NK-92 treated with Interleukin-12 subunit alpha and Interleukin-12 subunit beta, amount 100 ng/mL, for 24 hours (cell line): ENCODE data around the gene PROB1.
"Not testable (repeated sequence)": the region's sequence is repeated elsewhere in the genome, so short reads cannot be mapped to it uniquely, and the experiment has no call there.

Experiments used
- DNase-seq: peaks from one replicate; lab custom pipeline; 2025; lab: John Stamatoyannopoulos, UW

The PROB1 gene

DNA sequence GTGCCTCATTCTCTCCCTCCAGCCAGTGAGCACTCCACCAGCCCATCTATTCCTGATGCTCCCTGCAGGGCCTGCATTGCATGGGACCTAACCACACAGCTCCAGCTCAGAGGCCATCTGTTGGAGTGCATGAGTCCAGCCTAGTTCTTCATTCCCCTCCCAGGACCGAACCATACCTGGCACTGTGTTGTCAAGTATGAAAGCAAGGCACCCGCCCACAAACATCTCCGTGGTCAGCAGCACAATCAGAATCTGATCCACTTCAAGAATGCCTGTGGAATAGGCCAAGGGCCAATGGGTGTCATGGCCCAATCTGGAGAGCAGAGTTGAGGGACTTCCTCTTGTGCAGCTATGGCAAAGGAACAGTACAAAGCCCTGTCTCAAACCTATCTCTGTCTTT lies 17.7 kb downstream of the PROB1 start:
- DNase-seq: no peak

DNA sequence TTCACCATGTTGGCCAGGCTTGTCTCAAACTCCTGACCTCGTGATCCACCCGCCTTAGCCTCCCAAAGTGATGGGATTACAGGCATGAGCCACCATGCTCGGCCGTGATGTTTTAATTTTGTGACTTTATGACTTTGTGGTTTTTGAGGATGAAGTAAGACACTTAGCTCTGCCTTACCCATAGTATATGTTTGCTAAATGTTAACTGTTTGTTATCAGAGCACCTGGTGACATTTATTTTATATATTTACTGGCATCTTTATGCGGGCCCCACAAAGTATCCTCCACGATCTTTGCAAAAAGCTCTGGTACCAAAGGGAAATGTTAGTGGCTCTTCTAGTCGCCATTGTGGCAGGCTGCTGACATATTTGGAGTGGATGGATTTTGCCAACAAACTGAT lies 18.5 kb downstream of the PROB1 start:
- DNase-seq: no peak

DNA sequence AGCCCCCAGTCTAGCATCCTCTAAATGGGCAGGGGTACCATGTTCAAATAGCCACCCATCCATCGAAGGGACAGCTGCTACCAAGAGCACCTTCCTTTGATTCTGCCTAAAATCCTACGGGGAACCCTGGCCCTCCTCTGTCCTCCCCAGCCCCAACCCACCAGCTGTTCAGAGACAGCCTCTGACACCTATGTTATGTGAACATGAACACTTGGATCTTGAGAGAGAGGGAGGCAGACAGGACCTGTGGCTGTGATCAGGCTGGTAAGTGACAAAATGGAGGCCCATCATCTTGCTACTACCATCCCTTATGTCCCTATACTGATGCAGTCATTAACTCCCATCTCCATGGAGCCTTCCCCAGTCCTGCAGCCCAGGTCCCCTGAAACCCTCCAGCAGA lies 20.0 kb downstream of the PROB1 start:
- DNase-seq: no peak

DNA sequence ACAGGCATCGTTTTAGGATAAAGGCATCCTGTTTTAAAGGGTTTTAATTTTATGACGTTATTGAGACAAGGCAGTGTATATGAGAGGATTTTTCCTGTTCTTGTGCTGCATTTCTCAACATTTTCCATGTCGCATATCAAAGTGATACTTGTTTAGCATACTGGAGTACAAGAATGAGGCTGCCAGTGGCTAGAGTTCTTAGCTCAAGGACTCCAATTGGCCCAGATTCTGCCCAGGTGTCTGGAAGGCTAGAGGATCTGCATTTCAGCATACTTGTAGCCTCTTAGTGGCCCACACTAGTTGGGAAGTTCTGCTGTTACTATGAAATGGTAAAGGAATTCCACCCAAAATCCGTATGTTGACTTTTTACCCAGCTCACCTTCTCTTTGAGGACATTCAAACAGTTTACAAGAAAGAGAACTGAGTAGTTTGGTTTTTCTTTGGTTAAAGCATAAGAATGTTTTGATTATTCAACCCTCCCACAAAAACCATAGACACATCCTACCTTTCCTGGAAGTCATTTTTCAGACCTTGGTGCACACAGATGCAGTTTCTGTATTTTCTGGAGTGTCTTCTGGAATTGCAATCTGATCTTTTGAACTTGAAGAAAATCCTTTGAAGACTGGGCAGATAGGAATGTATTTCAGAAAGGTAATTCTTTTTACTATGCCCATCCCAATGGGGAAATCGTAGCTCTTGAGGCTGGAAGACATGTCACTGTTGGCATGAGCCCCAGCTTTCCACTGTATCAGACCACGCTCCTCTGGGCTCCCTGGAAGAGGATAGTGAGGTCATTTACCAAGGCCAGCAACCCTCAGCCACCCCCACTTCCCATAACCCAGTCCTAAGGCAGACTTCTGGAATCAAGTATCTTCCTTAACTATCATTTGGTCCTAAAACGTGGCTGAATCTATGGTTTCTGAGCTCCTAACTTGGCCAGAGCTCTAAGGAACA lies 23.1 kb downstream of the PROB1 start:
- DNase-seq: no peak

DNA sequence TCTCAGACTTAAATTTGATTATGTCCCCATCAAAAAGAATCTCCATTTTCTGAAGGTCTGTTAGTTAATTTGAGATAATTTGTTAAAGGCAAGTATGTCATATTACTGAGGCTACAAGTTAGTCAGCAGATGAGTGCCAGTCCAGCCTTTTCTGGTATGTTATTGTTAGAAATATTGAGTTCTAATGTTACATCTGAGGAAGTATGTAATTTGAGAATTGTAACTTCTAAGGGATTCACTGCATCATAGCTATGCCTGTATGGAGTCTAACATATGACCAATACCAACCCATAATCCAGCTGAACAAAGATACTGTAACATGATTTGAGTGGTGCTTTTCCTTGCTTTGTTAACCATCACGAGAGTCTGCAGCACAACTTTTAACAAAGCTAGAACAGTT lies 25.7 kb downstream of the PROB1 start:
- no peak for DNase-seq

DNA sequence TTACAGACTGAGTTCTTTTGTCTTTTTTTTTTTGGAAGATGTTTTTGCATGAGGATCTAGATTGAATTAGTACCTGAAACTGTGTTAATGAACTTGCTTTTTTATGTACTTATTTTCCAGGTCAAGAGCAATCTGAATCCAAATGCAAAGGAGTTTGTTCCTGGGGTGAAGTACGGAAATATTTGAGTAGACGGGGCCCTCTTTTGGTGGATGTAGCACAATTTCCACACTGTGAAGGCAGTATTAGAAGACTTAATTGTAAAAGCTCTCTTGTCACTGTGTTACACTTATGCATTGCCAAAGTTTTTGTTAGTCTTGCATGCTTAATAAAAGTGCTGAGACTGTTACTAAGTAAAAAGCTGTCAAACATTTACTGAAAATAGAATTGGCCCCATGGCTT lies 26.3 kb downstream of the PROB1 start:
- no peak for DNase-seq

DNA sequence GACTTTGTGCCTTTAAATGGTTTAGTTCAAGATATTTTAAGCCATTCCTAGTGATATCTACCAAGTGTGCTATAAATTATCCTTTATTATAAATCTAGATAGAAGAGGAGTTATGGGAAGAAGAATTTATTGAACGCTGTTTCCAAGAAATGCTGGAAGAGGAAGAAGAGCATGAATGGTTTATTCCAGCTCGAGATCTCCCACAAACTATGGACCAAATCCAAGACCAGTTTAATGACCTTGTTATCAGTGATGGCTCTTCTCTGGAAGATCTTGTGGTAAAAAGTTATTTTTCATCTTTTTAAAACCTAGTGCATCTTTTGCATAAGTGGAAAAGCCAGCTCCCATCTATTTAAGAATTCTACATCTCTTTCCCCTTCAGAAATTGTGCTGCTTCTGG lies 30.4 kb downstream of the PROB1 start:
- DNase-seq: no peak

DNA sequence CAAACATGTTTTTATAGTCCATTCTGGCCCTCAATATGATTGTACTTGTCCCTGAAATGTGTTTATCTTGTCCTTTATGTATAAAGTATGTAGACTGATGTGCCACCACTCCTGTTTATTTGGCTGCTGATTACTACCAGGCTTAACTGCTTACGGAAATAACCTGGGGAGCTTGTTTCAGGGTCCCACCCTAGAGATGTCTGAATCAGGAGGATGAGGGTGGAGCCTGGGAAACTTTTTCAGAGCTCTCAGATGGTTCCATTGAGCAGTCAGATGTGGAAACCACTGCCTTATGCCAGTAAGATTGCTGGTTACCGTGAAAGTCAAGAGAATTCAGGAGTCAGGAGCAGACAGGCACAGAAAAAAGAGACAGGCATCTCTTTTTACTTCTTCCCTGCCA lies 31.0 kb downstream of the PROB1 start:
- no peak for DNase-seq

DNA sequence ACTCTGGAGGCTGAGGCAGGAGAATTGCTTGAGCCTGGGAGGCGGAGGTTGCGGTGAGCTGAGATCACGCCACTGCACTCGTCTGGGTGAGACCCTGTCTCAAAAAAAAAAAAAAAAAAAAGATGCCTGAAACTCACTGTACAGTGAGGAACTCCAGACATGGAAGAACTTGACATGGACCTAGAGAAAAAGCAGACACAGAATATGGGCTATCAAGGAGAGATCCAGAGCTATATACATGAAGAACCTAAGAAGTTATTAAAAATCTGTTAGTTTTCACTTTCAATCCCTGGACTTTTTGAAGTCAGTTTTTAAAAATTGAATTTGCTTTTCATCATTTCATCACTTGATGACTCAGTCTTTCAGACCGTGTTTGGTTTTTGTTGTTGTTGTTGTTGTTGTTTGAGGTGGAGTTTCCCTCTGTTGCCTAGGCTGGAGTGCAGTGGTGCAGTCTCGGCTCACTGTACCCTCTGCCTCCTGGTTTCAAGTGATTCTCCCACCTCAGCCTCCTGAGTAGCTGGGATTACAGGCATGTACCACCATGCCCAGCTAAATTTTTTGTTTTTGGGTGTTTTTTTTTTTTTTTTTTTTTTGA lies 33.0 kb downstream of the PROB1 start:
- no peak for DNase-seq

DNA sequence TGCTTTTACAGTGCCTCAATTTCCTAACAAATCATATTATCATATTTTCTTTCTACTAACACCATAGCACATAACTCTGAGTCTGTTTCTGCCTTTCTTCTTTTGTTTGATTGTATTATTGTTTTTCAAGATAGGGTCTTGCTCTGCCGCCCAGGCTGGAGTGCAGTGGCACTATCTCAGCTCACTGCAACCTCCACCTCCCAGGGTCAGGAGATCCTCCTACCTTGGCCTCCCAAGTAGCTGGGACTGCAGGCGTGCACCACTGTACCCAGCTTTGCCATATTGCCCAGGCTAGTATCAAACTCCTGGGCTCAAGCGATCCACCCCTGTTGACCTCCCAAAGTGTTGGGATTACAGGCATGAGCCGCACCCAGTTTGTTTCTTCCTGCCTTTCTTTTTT lies 34.5 kb downstream of the PROB1 start:
- DNase-seq: no peak

DNA sequence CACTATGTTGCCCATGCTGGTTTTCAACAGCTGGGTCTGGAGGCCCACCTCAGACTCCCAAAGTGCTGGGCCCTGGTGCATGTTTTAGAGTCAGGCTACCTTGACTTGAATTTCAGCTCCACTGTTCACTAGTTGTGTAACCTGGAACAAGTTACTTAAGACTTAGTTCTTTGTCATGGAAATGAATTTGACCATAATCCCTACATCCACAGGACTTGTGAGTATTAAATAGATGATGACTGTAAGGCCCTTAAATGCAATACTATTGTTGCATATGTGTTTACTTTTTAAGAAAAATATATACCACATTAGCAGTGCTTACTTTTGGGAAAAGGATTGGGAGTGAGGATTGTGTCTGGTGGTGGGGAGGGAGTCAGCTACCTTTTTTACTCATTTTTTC lies 36.8 kb downstream of the PROB1 start:
- DNase-seq: no peak

DNA sequence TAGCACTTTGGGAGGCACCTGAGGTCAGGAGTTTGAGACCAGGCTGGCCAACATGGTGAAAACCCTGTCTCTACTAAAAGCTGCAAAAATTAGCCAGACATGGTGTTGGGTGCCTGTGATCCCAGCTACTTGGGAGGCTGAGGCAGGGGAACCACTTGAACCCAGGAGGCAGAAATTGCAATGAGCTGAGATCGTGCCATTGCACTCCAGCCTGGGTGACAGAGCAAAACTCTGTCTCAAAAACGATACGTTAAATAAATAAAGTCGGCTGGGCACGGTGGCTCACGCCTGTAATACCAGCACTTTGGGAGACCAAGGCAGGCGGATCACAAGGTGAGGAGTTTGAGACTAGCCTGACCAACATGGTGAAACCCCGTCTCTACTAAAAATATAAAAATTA lies 39.0 kb downstream of the PROB1 start:
- not testable (repeated sequence) for DNase-seq

DNA sequence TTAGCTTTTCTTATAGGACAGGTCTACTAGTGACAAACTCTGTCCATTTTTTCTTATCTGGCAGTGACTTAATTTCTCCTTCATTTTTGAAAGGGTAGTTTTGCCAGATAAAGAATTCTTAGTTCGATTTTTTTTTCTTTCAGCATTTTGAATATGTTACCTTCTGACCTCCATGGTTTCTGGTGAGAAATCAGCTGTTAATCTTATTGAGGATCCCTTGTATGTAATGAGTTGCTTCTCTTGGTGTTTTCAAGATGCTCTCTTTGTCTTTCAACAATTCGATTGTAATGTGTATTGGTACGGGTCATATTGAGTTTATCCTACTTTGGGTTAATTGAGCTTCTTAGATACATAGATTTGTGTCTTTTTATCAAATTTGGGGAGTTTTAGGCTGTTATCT lies 40.7 kb downstream of the PROB1 start:
- no peak for DNase-seq

DNA sequence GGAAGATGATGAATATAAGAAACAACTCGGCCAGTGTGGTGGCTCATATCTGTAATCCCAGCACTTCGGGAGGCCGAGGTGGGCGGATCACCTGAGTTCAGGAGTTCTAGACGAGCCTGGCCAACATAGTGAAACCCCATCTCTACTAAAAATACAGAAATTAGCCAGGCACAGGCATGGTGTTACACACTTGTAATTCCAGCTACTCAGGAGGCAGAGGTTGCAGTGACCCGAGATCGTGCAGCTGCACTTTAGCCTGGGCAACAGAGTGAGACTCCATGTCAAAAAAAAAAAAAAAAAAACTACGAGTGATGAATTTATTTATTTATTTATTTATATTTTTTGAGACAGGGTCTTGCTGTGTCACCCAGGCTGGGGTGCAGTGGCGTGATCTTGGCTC lies 47.0 kb downstream of the PROB1 start:
- not testable (repeated sequence) for DNase-seq

DNA sequence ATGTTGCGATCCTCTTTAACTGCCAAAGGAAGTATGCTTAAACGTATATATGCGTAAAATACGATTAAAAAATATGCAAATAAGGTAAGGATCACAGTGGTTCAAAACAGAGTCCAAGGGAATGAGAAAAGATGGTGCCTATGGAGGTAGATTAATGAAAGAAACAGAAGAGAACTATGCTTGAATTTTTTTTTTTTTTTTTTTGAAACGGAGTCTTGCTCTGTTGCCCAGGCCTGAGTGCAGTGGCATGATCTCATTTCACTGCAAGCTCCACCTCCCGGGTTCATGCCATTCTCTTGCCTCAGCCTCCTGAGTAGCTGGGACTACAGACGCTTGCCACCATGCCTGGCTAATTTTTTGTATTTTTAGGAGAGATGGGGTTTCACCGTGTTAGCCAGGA lies 49.5 kb downstream of the PROB1 start:
- DNase-seq: not testable (repeated sequence)

DNA sequence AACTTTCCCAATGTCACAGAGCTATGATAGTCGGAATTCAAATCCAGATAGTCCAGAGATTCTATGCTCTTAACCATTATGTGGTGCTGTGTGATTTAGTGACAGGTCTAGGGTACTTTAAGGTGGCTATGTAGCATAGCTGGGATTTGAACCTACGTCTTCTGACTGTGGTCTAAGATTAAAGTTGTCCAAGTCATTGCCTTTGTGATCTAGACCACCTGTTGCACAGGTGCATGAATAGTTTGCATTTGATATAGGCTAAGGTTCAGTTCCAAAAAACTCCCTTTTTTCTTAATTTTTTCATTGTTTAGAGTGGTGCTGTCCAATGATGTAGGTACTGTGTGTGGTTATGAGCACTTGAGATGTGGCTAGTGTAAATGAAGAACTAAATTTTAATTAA lies 50.7 kb downstream of the PROB1 start:
- DNase-seq: no peak

DNA sequence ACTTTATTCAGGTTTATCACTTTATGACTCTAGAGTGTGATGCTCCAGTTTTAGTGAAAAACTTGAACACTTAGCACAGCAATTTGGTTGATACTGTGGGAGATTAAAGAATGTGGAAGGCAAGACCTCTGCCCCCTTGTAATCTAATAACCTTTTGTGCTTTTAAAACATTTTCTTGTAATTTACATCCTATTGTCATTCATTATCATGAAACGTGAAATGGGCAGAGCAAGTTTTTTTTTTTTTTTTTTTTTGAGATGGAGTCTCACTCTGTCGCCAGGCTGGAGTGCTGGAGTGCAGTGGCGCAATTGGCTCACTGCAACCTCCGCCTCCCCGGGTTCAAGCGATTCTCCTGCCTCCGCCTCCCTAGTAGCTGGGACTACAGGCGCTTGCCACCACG lies 51.4 kb downstream of the PROB1 start:
- no peak for DNase-seq

DNA sequence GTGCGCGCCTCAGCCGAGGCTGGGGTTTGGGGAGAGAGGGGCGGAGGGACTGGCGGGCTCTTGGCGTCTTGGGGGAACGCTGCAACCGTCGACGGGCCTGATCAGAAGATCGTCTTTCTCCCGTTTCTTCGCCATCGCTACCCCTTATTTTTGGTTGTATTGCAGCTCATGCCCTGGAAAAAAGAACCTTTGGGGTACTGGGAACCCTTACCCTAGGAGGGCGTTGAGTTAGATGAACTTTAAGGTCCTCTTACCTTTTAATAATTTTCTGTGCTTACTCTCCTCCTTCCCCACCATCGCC lies 52.5 kb downstream of the PROB1 start:
- no peak for DNase-seq

DNA sequence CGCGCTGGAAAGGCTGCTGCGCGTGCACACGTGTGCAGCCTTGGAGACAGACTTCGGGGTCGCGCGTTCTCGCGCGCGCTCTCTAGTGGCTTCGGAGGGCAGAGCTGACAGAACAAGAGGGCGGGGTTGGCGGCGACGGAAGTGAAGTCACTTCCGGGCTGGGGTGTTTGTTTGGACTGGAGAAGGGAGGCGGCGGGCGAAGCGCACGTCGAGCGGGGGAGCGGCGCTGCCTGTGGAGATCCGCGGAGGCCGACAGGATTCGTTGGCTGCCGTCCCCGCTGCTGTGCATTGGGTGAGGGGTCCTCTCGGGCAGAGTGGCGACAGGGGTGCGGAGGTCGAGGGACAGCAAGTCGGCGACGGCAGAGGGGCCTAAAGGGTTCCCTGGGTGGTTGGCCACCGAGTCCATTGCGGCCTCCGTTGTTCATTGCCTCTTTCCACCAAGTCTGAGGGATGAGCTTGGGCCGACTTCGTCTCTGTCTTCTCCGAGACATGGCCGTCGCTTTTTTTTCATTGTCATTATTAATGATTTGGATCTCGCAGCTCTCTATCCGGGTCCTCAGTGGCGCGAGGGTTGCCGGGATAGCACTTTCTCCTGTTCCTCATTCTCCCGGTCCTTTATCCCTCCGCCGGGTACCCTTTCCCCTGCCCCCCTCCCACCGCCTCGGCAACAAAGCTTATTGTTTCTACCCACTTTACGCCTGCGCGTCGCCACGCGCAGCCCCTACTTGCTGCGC lies 53.0 kb downstream of the PROB1 start, which contains the start of gene PAIP2:
Gene PAIP2, plus strand, starts transcription at position 166 of the 734 bp plus-strand sequence. CDS start 21,931 bp downstream, outside the sequence.
- peak; percentile 95 for DNase-seq

DNA sequence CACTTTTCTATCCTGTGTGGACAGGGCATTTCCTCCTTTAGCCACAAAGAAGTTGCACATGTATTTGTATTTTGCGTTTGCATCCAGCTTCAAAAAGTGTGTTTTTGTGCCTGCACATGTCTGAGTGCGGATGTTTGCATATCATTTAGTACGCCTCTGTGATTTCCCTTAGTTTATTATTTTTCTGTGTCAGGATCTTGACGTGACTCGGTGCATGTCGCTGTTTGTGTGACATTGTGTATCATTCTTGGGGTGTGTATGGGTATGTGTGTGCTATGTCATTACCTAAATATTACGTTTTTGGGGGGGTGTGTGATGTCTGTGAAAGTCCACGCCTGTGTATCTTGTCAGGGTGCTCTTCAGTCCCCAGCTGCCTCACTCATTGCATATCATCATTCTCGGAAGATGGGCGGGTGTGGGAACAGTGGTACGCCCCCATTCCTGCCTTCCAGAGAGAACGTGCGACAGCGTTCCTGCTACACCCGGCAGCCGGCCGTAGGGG lies 53.7 kb downstream of the PROB1 start:
- DNase-seq: no peak
